ENCODE data around the gene DNAH14.

DNA sequence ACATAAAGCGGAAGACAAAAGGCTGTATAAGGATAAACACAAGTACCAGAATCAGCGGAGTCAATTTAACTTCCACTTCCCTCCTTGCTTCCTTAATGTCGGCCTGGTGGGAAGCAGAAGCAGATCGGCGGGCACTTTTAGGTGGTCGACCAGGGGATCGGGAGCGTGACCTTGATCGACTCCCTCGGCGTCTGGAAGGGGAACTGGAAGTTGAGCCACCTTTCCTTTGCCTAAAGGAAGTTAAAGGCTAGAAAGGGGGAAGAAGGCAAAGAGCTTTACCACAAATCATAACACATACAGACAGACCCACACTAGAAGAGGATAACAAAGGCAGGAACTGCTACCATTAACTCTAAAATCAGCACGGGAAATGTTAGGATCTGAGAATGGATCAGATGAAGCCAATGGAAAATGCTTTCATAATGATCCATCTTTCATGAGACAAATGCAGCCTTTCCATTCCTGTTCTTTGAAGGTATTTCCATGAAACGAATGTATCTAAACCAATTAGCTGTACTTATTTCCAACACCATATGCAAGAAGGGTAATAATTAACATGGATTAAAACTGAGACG, 492.6 kb downstream of the DNAH14 start:
- TF ChIP-seq POLR2A (IDR thresholded peaks at IDR 0.05), result no peak
- TF ChIP-seq, protein P1, sequence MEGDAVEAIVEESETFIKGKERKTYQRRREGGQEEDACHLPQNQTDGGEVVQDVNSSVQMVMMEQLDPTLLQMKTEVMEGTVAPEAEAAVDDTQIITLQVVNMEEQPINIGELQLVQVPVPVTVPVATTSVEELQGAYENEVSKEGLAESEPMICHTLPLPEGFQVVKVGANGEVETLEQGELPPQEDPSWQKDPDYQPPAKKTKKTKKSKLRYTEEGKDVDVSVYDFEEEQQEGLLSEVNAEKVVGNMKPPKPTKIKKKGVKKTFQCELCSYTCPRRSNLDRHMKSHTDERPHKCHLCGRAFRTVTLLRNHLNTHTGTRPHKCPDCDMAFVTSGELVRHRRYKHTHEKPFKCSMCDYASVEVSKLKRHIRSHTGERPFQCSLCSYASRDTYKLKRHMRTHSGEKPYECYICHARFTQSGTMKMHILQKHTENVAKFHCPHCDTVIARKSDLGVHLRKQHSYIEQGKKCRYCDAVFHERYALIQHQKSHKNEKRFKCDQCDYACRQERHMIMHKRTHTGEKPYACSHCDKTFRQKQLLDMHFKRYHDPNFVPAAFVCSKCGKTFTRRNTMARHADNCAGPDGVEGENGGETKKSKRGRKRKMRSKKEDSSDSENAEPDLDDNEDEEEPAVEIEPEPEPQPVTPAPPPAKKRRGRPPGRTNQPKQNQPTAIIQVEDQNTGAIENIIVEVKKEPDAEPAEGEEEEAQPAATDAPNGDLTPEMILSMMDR (IDR thresholded peaks at IDR 0.05), result no peak
- TF ChIP-seq EP300 (IDR thresholded peaks at IDR 0.05), result no peak
- TF ChIP-seq POLR2AphosphoS5 (IDR thresholded peaks at IDR 0.05), result no peak
